GM21367 (cell line): ENCODE results near the gene TBXAS1.
"Not testable (repeated sequence)": the region's sequence is repeated elsewhere in the genome, so short reads cannot be mapped to it uniquely, and the experiment has no call there.

Experiments
- ATAC-seq: cut with Tn5 transposase; IDR thresholded peaks from one replicate; pipeline ENCODE4 v1.9.1; 2021; ENCODE audit not compliant: unreplicated experiment

Gene TBXAS1

DNA sequence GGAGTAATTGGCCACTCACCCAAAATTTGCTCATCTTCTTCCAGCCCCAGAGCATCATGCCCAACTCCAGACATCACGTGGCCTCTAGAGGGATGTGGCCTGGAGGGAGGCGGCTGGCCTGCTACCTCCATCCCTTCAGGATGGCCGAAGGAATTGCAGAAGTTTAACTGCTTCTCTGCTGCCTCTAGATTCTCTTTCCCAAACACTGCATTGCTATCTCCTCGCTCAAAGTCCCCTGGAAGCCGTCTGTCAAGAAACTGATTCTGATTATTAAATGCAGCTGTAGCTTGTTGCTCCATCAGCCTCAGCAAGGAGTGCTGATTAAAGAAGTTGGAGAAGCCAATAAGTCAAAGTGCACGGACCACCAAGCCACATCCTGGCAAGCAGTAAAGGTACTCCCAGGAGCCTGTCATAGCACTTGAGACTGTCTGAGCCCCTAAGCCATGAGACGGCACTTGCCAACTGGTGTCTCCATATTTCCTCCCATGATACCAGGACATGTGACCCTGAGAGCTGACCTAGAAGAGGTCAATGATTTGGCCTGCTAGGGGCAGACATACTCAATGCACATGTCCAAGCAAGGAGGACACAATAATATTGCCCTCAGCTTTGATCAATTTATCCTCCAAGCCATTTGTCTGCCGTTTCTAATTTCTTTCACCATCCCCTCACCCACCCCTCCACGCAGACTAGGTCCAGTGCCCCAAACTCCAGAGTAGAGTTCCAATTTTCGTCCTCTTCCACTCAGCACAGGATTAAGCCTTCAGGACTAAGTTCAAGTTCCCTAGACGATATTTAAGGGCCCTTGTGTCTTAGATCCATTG is 84.2 kb downstream of the TBXAS1 start:
- ATAC-seq: no peak

DNA sequence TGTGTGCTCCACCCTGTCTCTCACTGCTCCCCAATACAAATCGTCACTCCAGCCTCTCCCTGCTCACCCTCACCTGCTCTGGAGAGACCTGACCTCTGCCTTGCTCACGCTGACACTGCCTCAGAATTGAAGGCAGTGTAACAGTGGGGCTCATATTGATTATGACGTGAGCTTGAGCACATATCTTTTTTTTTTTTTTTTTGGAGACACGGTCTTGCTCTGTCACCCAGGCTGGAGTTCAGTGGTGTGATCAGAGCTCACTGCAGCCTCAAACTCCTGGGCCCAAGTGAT is 84.7 kb downstream of the TBXAS1 start:
- no peak for ATAC-seq

DNA sequence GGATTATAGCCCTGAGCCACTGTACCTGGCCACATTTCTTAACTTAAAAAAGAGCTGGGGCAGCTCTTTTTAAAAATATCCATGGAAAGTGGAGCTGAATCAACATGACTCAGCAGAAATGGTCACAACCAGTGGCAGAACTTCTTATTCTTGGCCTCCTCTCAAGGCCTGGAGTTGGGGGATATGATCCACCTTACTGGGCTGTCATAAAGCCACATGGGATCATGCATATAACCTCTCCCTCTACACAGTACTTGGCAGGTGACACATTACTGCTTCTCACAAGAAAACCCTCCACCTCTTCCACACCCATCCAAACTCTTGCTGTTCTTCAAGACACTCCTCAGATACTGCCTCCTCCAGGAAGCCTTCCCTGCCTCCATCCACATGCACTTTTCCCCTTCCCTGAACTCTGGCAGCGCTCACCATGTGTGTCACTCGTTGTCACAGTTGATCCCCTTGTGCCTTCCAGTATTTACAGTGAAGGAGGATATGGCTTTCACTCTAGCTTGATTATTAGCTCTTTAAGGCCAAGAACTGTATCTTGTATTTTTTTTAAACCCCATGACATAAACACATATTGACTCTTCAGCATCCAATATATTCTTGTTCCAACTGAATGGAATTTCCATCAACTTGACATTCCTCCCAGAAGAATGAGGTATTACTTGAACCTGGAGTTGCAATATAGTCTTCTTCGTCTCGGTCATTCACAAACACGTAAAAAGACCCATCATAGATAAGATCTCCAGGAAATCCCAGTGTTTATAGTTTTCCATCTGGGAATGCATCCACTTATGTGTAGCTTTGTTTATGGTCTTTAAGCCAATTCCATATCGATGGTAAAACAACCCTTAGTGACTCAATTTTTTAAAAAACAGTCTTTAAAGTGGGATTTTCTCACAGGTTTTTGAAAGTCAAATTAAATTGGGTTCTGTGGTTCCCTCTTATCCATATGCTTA is 85.5 kb downstream of the TBXAS1 start:
- ATAC-seq: no peak

DNA sequence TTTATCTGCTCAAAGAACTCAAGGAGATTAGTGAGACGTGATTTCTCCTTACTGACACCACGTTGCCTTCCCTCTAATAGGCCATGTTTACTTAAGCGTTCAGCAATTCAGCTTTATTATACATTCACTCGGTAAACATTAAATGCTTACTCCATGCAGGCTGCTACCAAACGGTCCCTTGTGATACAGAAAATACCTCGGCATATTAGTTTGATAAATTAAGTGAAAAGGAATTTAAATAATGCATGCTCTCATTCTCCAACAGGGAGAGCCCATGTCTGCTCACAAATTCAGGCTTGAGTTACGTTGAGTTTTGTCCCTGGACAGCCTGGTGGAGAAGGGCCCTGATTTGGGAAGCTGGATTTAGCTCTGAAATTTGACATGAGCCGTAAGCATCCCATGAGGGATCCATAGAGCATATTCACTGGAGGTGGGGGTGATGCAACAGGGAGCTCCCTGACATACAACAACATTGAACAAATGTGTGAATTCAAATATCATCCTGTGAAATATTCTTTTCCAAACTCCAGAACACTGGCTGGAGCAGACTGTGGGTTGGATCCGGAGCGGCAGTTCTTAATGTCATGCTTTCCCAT is 86.3 kb downstream of the TBXAS1 start:
- ATAC-seq: no peak

DNA sequence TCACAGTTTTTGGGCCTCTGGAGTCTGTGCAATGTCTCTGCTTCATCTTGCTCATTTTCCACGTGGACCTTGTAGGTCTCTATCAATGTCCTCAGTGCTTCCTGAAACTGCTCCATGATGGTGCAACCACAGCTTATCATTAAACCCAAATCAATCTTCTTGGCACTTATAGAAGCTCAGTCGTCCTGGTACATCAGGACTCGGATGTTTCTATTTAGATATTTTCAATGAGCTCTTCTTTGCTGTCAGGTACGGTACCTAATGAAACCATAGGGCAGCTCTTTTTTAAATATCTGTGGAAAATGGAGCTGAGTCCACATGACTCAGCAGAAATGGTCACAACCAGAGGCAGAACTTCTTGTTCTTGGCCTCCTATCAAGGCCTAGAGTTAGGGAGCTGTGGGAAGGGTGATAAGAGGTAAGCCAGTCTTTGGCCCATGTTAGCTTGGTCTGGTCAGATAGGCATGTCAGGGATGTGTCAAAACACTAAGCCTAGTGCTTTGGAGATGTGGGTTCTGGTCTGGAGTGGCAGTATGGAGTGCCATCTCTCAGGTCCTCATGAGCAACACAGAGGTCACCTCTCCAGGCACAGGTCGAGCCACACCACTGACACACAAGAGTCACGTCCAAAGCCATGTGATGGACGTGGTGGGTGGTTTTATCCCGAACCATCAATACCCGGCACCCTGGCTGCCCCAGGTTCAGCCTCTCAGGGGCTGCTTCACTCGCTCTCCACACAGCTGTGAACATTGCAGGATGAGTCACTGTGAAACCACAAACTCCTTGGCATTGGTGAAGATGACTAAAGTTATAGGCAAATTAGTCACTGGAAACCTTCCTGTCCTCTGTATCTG is 87.0 kb downstream of the TBXAS1 start:
- peak; percentile 88 for ATAC-seq

DNA sequence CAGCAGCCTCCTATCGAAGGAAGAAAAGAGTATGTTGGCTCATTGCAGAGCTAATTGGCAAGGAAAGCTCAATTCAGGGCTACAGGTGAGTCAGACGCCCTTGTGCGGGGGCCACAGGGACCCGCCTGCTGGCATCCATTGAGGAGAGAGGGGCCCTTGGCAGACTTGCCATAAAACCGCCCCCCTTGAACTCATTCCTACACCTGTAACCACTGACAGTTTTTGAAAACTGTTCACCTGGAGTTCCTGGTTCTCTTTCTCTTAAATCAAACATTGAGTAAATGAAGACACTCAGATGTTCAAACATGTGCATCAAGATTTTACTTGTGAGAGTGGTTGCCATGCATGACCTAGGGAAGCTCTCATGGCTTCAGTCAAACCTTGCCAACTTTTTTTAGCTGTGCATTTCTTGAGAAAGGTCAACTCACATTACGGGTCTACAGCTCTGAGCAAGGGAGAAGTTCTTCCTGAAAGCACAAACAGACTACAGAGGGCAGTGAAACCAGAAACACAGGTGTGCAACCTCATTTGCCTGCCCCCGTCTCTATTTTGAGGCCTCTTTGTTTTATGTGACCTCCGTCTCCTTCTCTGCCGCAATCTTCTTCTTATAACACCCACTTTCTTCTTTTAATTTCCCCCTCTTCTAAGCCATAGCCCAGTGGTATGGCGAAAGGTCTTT is 87.8 kb downstream of the TBXAS1 start:
- ATAC-seq: peak; percentile 66

DNA sequence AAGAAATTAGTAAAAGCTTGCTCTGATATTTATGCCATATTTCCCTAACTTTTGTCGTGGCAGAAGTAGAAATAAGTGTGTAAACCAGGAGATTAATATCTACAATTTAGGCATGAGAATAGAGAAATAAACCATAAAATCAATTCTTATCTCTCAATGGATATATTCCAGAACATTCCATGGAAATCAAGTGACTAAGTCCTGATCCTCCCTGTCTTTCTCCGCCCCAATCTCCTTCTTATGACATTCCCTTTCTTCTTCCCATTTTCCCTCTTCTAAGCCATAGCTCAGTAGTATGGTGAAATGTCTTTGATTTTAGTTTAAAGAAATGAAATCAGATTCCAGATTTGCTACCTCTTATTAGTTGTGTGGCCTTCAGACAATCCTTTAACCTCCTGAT is 88.8 kb downstream of the TBXAS1 start:
- no peak for ATAC-seq

DNA sequence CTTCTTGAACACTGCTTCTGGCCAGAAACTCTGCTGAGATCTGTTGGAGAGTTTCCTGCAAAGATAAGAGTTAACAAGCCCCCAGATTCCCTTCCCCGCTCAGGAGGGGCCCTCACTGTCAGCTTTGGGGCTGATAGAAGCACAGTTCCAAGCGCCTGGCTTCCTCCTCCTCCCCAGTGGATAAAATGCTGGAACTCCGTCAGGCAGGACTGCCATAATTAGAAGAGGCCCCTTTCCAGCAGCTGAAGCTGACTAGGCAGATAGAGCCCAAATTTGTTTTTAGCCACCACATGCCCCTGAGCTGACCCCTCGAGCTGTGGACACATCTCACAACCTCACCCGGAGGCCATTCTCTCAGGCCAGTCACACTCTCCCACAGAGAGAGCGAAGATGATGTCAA is 89.4 kb downstream of the TBXAS1 start:
- ATAC-seq: no peak

DNA sequence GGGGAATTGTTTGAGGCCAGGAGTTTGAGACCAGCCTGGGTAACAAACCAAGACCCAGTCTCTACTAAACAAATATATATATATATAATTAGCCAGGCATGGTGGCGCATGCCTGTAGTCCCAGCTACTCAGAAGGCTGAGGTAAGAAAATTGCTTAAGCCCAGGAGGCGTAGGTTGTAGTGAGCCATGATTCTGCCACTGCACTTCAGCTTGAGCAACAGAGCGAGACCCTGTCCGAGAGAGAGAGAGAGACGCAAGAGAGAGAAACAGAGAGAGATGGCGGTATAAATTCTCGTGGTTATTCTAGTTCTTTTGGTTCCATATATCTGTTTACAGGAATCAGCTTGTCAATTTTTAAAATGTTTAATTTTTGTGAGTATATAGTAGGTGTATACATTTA is 94.0 kb downstream of the TBXAS1 start:
- no peak for ATAC-seq

DNA sequence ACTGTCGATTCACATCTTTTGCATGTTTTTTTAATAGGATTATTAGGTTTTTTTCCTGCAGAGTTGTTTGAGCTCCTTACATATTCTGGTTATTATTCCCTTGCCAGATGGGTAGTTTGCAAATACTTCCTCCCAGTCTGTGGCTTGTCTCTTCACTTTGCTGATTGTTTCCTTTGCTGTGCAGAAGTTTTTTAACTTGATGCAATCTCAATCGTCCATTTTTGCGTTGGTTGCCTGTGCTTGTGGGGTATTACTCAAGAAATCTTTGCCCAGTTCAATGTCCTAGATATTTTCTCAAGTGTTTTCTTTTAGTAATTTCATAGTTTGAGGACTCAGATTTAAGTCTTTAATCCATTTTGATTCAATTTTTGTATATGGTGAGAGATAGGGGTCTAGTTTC is 95.4 kb downstream of the TBXAS1 start:
- no peak for ATAC-seq

DNA sequence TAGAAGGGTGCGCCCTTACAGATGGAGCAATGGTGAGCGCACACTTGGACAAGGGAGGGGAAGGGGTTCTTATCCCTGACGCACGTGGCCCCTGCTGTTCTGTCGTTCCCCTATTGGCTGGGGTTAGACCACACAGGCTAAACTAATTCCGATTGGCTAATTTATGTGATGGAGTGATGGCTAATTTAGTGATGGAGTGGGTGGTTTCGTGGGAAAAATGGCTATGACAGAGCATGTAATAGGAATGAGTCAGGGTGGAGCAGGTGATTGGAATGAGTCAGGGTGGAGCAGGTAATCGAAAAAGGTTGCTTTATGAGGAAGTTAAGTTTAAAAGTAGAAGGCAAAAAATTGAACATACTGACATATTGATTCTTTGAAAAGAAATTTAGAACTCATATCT is 100.2 kb downstream of the TBXAS1 start:
- not testable (repeated sequence) for ATAC-seq

DNA sequence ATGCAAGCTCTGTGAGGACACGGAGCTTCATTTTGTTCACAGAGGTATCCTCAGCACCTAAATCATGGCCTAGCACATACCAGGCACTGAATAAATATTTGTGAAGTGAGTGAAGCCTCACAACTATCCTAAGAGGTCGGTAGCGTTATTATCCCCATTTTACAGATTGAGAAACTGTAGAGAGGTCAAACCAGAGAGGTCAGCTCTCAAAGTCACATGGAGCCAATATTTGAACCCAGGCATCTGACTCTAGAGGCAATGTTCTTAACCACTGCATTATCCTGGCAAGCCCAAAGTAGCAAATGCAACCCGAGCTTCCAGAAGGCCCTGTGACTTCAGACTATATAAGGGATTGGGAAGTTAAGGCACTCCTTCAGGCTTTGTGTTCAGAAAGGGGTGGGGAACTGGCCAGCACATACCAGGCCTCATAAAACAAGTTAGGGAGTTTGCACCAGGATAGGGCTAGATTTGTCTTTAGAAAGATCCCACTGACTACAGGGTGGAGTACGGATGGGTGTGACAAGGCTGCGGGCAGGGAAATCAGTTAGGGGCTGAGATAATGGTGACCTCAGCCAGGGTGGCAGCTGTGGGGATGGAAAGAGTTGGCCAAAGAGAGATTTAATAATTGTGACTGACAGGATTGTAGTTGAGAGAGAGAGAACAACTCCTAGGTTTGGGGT is 101.4 kb downstream of the TBXAS1 start:
- ATAC-seq: no peak

DNA sequence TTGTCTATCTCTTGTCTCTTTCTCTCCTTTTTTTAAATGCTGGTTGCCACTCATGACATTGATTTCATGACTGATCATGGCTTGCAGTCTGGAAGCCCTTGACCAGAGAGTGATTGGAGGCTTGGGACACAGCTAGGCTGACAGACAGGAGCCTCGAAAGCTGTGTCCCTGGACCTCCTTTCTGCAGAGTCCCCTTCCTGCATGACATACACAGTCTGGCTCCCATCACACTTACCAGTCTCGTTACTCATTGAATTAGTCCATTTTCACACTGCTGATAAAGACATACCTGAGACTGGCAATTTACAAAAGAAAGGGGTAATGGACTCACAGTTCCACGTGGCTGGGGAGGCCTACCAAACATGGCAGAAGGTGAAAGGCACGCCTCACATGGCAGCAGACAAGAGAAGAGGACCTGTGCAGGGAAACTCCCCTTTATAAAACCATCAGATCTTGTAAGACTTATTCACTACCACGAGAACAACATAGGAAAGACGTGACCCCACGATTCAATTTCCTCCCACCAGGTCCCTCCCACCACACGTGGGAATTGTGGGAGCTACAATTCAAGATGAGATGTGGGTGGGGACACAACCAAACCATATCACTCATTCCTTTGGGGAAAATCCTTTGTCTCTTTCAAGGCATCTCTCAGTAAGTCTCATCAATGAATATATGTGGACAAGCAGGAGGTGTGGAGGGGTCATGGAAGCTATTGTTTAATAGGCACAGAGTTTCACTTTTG is 102.3 kb downstream of the TBXAS1 start:
- no peak for ATAC-seq

DNA sequence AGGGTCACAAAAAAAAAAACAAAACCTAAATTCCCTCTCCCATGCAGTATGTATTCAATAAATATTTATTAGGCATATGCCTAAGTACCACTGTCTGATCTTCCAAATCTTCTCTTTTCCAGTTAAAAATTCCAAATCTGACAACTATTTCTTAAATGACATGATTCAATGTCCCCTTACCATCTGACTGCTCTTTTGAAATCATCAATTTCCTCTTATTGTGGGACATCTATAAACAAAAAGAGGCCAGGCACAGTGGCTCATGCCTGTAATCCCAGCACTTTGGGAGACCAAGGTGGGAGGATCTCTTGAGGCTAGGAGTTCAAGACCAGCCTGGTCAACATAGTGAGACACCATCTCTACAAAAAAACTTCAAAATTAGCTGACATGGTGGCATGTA is 103.5 kb downstream of the TBXAS1 start:
- ATAC-seq: no peak

DNA sequence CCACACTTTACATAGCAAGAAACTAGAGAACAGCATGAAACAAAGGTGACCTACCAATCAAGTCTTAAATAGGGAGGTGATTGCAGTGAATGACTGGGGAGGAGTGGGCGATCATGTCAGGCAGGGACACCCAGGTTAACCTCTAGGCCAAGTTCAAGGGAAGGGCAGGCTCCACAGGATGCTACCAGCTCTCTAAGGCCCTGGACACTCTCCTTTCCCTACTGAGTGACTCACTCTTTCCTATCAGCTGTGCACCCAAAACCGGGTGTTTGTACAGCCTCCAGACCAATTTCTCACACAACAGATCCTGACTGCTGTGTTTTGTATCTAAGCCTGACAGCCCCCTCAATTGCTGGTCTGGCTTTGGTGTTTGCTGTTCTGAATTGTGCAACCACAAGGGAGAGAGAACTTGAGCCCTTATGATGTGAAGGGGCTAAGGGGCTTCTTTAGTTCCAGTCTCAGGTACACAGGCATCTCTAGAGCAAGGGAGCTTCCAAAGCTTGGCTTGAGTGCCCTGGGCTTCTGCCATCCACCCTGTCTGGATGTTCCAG is 107.8 kb downstream of the TBXAS1 start:
- no peak for ATAC-seq

DNA sequence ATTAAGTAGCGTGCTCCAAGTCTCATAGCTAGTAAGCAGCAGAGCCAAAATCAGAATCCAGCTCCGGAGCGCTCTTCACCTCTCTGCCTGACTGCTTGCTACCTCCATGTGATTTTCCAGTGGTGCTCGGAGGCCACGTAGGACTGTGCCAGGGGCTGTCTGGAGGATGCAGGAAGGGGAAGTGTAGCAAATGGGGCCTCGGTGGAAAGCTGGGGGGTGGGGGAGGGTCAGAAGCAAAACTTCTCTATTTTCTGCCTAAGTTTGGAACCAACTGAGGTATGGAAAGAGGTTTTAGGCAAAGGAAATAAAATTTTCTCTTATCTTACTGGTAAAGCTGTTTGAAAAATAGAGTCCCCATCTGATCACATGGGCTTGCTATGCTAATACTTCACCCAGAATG is 108.7 kb downstream of the TBXAS1 start:
- ATAC-seq: no peak

DNA sequence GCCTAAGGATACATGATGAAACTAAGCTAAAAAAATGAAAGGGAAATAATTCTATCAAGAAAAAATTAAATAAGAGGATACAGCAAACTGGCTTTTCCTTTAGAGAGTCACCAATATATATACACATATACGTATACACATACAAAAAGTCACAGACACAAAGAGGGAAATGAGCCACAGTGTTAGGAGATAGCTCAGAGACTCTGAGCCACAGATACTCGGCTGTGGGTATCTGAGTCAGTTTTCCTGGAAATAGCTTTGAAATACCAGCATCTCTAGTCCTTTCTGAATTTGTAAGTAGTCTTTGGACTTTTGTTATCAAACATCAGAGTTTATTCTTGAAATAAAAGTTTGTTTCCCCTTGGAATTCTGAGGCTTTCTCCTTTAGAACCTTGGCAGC is 111.8 kb downstream of the TBXAS1 start:
- no peak for ATAC-seq

DNA sequence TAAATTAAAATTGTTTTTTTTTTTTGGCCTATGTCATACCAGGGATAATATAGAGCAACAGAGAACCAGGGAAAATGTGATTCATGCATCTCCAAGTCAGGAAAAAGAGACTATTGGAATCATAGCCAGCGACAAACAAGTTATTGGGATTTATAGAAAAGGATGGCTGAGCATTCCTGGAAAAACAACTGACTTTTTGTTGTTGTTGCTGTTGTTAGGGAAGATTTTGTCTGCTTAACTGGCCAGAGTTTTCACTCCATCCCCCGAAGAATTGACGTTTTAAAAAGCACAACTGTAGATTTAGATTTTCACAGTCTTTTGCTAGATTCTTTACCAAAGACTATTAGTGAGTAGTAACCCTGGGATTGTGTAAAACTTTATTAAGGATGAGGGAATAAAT is 112.4 kb downstream of the TBXAS1 start:
- ATAC-seq: no peak

DNA sequence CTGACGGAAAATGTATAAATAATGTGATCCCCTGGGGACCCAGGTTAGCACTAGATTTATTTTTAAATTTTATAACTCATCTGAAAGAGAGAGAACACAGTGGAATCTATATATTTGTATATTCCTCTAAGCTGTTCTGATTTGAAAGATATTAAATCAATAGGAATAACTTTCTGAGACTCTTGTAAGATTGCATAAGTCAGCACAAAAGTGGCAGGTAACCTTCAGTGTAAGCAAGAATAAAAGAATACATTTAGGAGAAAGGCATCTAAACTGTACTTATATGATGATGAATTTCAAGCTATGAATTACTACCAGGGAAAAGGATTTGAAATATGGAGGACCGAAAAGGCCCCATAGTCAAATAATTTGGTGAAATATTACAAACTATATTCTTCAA is 112.8 kb downstream of the TBXAS1 start:
- ATAC-seq: no peak
